A673 (cell line): ENCODE measurements around the gene TREM1.

Source experiments
- EZH2 ChIP-seq: fragments of 200-600 bp; sonication (generic); IDR thresholded peaks from 2 replicates; pipeline ENCODE4 v1.6.1; 2017; ENCODE audit warnings: borderline replicate concordance, low read depth, mild to moderate bottlenecking, mixed read lengths, antibody characterized with exemption, low read length; ENCODE audit not compliant: poor library complexity, severe bottlenecking
- TF ChIP-seq, protein P1 (sequence below): fragments of 300-800, 200-600 bp; sonication (generic); conservative IDR thresholded peaks from 2 replicates; pipeline ENCODE4 v1.5.1; 2017; ENCODE audit warnings: low read depth, mild to moderate bottlenecking, antibody characterized with exemption, low read length, moderate library complexity, mixed read lengths

DNA sequence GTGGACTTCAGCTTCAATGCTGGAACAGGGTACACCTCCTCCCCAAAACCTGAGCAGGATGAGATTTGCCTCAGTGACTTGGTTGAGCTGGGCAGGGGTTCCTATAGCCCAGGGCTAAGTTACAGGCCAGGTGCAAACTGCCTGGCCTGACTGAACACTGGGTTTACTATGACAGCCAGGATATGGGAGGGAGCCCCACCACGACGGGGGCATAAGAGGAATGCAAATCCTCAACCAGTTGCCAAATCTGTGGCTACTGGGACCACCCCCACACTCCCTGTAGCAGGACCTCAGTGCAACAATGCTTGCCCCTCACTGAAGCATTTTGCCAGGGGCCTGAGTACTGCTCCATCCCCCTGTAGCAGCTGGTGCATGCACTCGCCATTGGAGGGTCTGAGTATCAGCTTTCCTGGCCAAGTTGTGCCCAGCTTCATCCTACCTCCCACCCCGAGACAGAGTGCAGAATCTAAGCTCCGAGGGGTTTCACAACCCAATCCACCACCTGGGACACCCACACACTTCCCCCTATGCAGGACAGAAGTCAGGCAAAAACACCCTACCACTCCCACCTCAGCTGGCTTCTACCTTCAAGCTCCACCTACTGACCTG lies 30.7 kb downstream of the TREM1 start:
- TF ChIP-seq, protein P1, sequence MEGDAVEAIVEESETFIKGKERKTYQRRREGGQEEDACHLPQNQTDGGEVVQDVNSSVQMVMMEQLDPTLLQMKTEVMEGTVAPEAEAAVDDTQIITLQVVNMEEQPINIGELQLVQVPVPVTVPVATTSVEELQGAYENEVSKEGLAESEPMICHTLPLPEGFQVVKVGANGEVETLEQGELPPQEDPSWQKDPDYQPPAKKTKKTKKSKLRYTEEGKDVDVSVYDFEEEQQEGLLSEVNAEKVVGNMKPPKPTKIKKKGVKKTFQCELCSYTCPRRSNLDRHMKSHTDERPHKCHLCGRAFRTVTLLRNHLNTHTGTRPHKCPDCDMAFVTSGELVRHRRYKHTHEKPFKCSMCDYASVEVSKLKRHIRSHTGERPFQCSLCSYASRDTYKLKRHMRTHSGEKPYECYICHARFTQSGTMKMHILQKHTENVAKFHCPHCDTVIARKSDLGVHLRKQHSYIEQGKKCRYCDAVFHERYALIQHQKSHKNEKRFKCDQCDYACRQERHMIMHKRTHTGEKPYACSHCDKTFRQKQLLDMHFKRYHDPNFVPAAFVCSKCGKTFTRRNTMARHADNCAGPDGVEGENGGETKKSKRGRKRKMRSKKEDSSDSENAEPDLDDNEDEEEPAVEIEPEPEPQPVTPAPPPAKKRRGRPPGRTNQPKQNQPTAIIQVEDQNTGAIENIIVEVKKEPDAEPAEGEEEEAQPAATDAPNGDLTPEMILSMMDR: no peak
- TF ChIP-seq EZH2: no peak
